ENCODE data around the gene PEPD.
A peak's percentile ranks its signal among the peaks of the same experiment; 100 is the strongest.
"Not testable (repeated sequence)": the region's sequence is repeated elsewhere in the genome, so short reads cannot be mapped to it uniquely, and the experiment has no call there.

Gene PEPD

DNA sequence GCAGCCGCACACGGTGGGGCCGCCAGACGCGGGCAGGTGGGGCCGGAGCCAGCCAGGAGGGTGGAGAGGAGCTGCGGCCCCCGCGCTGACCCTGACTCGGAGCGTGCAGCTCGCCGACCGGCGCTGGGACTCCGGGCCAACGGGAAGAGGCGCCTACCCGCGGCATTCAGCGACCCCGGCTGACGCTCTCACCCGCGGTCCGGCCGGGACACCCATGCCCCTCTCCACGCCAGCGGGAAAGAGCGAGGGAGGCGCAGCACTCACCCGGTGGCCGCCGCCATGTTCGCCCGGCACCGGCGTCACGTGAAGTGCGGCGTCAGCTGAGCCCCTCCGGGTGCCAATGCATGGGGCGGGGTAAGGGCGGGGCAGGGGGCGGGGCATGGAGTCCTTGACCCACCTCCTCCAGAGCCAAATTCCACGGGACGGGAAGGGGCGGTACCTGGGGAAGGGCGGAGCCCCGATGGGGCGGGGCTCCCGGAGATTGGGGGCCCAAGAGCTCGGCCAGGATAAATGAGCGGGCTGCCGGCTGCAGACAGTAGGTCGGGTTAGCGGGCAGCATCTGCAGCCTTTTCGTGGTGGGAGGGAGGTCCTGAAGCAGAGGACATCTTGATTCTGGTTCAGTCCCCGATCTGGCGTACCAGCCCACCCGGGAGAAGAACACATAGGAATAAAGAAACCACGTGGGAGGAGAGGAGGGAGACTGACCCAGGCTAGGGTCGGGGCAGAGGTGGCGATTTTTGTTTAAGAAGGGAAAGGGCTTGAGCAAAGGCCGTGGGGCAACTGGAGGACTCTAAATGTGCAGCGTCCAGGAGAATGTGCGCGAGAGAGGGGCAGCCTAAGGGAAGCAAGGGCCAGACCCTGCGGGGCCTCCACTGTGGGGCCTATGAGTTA is at the start of gene PEPD:
TSS of gene PEPD (minus strand) at position 312 of the 891 bp plus-strand sequence. CDS start at position 281, 31 bp downstream.
- DNase-seq (ENCODE audit: low read depth in 2 of 2): peak; percentile 74 to 75

DNA sequence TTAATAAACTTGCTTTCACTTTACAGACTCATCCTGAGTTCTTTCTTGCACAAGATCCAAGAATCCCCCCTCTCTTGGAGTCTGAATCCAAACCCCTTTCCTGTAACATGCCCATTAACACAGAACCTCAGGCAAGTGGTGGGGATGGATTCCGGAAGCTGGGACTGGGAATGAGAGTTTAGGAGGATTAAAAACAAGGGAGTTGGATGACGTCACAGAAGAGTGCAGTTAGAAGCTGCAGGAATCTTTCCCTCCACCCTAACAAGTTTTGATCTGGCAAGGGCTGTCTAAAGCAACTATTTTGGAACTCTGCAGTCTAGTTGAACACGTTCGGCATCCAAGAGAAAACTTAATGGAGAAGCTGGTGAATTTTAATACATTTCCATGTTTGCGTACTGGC is 48.2 kb upstream of the PEPD start:
- DNase-seq (ENCODE audit: low read depth in 2 of 2): no peak

GRCh38 chr19:33568706-33569105 is 47.1 kb upstream of the PEPD start:
- no peak for DNase-seq (ENCODE audit: low read depth in 2 of 2)

DNA sequence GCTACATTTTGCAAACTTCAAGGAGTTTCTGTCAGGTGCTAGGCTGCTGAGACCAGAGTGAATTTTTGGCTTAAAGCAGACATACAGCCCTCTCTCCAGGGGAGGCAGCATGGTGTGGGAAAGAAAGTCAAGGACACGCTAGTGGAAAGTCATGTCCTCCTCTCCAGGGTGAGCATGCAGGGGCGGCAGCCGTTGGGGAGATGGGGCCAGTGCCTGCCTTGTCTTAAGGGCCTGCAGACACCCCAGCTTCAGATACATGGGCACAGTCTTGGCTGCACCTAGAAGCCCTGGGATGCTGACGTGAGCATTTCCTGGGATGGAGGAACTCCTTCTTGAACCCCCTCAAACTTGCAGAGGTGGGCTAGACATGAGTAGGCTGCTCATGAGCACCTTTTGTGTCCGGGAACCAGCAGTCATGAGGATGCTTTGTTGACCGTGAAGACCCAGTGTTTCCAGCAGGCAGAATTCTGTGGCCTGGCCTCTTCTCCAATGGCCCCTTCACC is 43.3 kb upstream of the PEPD start:
- no peak for DNase-seq (ENCODE audit: low read depth in 2 of 2)

- no peak for DNase-seq (ENCODE audit: low read depth in 2 of 2)
Observed at GRCh38 chr19:33562636-33563035, 41.0 kb upstream of the PEPD start.

- DNase-seq (ENCODE audit: low read depth in 2 of 2): not testable (repeated sequence)
Observed at GRCh38 chr19:33561666-33562065, 40.1 kb upstream of the PEPD start.

DNA sequence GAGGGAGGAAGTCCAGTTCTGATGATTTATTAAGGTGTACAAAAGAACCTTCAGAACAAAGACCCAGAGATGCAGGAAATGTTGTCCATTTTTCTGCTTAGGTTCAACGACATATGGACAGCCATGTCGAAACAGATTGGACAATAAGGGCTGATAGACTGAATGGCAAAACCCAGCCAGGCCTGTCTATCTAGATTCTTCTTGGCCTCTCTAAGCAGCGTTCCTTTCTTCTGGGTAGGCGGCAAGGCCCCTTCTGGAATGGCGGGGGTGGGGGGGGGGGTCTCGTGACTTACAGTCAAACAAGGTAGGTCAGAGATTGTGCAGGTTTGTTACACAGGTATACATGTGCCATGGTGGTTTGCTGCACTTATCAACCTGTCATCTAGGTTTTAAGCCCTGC is 39.7 kb upstream of the PEPD start:
- no peak for DNase-seq (ENCODE audit: low read depth in 2 of 2)

- no peak for DNase-seq (ENCODE audit: low read depth in 2 of 2)
Observed at GRCh38 chr19:33559996-33560395, 38.4 kb upstream of the PEPD start.

GRCh38 chr19:33558856-33559255 is 37.3 kb upstream of the PEPD start:
- no peak for DNase-seq (ENCODE audit: low read depth in 2 of 2)

GRCh38 chr19:33558151-33558550 is 36.6 kb upstream of the PEPD start:
- DNase-seq (ENCODE audit: low read depth in 2 of 2): no peak

- DNase-seq (ENCODE audit: low read depth in 2 of 2): no peak
Observed at GRCh38 chr19:33557720-33558119, 36.1 kb upstream of the PEPD start.

GRCh38 chr19:33557196-33557595 is 35.6 kb upstream of the PEPD start:
- DNase-seq (ENCODE audit: low read depth in 2 of 2): no peak

GRCh38 chr19:33556261-33556660 is 34.7 kb upstream of the PEPD start:
- DNase-seq (ENCODE audit: low read depth in 2 of 2): no peak

DNA sequence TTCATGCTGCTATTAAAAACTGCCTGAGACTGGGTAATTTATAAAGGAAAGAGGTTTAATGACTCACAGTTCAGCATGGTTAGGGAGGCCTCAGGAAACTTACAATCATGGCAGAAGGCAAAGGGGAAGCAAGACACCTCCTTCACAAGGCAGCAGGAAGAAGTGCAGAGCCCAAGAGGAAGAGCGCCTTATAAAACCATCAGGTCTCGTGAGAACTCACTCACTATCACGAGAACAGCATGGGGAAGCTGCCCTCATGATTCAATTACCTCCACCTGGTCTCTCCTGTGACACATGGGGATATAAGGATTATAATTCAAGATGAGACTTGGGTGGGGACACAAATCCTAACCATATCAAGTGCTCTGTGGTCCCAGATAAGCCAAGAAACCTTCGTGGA is 34.1 kb upstream of the PEPD start:
- not testable (repeated sequence) for DNase-seq (ENCODE audit: low read depth in 2 of 2)

DNA sequence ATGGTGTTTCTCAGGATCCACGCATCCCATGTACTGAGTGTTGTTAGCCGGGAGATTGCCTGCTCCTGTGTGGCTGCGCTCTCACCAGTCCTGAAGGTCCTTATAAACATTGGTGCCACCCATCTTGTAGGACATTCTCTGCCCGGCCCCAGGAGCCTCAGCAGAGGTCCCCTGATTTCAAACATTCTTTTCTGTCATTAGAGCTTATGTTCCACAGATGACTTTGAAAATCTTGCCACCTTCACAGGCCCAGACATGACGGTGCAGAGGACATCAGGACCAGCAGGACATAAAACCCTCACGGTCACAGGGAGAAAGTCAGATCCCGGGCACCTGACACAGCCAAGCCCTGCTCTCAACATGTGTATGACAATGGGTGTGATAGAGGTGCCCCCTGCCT is 33.2 kb upstream of the PEPD start:
- no peak for DNase-seq (ENCODE audit: low read depth in 2 of 2)

GRCh38 chr19:33554391-33554790 is 32.8 kb upstream of the PEPD start:
- no peak for DNase-seq (ENCODE audit: low read depth in 2 of 2)

DNA sequence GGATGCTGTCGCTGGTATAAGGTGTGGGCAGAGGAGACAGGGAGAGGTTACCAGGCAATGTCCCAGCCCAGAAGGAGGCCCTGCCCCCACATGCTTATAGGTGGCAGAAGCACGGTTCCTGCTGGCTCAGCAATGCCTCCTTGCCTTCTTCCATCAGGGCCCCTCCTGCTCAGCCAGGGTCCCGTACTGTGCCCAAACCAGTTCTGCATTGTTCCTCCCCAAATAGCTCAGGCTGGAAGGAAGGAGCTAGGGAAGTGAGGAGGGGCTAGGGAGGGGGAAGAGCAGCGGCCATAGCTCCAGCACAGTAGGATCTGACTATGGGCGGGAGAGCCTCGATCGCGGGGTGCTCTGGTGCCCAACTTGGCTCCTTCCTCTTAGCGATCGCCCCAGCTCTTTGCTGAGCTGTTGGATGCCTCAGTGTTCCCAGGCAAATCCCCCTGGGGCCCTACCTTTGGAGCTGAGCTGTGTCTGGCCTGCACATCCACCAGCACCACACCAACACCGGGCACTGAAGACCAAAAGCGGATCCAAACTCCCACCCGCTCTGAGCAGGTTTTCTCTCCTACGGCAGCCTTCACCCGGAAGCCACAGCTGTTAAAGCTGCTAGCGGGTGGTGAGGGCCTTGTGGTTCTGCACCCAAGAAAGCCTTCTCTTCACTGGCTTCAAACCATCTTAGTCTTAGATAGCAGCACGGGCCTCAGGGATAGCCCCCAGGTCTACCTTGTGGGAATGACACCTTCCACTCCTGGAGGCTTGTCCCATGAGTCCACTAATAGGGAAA is 32.1 kb upstream of the PEPD start:
- no peak for DNase-seq (ENCODE audit: low read depth in 2 of 2)

GRCh38 chr19:33552928-33553279 is 31.3 kb upstream of the PEPD start:
- DNase-seq (ENCODE audit: low read depth in 2 of 2): no peak

DNA sequence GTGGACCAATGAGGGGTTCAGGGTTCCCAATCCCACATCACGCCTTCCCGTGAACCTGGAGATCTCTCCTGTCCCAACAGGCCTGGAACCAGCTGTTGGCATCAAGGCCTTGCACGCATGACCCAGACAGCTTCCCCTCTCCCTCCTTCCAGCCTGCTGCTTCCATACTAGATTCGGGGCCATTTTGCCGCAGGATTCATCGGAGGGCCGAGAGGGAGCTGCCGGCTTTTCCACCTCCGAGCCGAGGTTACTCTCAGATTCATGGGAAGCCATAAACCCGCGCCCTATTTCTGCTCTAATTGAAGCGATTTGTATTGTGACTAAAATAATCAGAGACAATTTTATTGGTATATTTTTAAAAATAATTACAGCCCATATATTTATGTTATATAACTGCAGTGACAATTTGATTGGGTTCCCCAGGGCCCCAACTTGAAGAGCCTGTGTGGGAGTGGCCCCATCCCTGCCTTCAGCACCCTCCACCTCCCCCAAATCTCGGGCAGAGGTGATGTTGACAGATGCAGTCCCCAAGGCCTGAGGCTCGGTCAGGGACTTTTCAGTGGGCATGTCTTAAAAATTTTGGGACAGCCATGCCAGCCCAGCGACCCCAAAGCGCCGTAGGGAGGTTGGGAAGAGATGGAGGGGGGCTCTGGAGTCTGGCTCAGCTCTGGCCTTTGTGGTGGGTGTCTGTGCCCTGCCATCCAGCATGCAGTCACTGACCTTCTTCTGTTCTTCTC is 30.8 kb upstream of the PEPD start:
- DNase-seq (ENCODE audit: low read depth in 2 of 2): no peak

DNA sequence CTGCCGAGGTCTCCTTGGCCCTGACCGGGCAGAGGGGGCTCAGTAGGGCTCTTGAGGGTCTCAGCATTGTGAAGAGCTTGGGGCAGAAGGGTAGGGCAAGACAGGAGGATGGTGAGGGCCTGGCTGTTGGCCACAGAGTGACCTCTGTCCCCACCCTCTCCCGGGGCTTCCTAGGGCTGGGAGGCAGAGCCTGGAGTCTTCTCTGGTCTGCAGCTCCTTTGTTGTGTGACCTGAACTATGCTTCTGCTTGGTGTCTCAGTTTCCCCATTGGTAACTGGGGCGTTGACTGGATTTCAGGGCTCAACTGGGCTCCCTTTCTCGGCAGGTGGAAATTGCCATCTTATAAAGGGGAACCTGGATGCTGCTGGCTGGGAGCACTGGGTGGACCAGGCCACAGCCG is 30.1 kb upstream of the PEPD start:
- DNase-seq (ENCODE audit: low read depth in 2 of 2): no peak

DNA sequence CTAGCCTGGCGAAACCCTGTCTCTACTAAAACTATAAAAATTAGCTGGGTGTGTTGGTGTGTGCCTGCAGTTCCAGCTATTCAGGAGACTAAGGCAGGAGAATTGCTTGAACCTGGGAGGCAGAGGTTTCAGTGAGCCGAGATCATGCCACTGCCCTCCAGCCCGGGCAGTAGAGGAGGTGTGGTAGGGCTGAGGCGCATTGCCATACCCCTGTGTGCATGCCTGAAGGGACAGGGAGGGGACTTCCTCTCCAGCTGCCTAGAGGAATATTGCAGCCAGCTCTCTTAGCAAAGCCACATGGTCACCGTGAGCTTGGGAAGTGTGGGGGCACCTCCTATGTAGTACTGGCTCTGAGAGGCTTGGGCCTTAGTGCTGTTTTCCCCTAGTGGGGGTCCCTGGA is 29.2 kb upstream of the PEPD start:
- DNase-seq (ENCODE audit: low read depth in 2 of 2): no peak

GRCh38 chr19:33547676-33548075 is 26.1 kb upstream of the PEPD start:
- DNase-seq (ENCODE audit: low read depth in 2 of 2): no peak

Measured in stimulated activated CD8-positive, alpha-beta memory T cell treated with anti-CD3 and anti-CD28 coated beads, Interleukin-15, amount 100 ng/mL, for 4 hours (primary cell).